ENCODE results near the gene XXYLT1.

The XXYLT1 gene

DNA sequence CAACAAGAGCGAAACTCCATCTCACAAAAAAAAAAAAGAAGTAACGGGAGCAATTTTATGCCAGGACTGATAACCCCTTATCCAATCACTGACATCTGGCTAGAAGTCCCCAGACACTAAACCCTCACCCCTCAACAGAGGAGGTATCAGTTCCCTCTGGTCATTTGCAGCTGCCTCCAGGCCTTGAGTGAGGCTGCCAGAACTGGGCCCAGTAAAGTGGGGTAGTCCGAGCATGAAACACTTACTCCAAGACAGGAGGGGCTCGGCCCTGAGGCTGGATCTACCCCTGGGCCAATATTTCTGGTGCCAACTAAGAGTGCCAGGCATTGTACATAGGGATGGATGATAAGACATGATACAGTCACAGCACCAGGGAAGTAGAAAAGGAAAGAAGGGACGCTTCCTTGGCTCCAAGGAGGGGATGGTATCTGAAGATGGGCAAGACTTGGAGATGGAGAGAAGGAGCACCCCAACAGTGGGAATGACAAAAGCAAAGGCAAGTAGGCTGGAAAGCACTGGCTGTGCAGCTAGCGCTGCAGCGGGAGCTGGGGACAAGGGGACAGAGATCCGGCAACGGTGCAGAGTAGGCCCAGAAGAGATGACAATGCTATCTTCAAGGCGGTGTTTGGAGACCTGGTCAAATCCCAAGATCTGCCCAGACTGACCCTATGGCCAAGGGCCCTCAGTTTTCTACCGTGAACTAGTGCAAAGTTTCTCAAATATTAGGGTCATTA, 2.2 kb downstream of the XXYLT1 start:
- in situ Hi-C loops (cut with MboI; ENCODE audit: low sequenced_read_pairs): loop anchor here (10.0 kb wide), 1 partner anchor 584 kb away; the partner anchor contains the start of gene FAM43A

GRCh38 chr3:195267096-195267495, 3.9 kb downstream of the XXYLT1 start:
- in situ Hi-C loops (cut with MboI; ENCODE audit: low sequenced_read_pairs): loop anchor here (10.0 kb wide), 1 partner anchor 582 kb away; the partner anchor contains the start of gene FAM43A

DNA sequence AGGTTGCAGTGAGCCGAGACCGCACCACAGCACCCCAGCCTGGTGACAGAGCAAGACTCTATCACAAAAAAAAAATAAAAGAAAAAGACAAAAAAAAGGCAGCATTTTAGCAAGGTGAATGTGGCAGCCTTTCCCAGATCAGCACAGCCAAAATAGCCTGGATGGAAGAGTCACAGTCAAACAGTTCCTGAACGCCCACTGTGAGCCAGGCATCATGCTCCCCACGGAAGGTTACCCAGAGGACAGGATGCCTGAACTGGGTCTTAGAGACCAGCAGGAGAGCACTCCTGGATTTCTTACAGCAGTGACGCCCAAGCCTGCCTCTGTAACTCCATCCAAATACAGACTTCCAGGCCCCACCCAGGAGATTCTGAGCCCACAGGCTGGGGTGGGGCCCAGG, 4.5 kb downstream of the XXYLT1 start:
- in situ Hi-C loops (cut with MboI; ENCODE audit: low sequenced_read_pairs): loop anchor here (10.0 kb wide), 1 partner anchor 582 kb away; the partner anchor contains the start of gene FAM43A

- in situ Hi-C loops (cut with MboI; ENCODE audit: low sequenced_read_pairs): loop anchor here (10.0 kb wide), 1 partner anchor 581 kb away; the partner anchor contains the start of gene FAM43A
These were observed 5.5 kb downstream of the XXYLT1 start for GRCh38 chr3:195265363-195265976.

- in situ Hi-C loops (cut with MboI; ENCODE audit: low sequenced_read_pairs): loop anchor here (10.0 kb wide), 1 partner anchor 579 kb away; the partner anchor contains the start of gene FAM43A
These were observed 6.9 kb downstream of the XXYLT1 start for GRCh38 chr3:195263925-195264600.

- in situ Hi-C loops (cut with MboI; ENCODE audit: low sequenced_read_pairs): loop anchor here (10.0 kb wide), 1 partner anchor 579 kb away; the partner anchor contains the start of gene FAM43A
These were observed 7.6 kb downstream of the XXYLT1 start for GRCh38 chr3:195263193-195263924.

DNA sequence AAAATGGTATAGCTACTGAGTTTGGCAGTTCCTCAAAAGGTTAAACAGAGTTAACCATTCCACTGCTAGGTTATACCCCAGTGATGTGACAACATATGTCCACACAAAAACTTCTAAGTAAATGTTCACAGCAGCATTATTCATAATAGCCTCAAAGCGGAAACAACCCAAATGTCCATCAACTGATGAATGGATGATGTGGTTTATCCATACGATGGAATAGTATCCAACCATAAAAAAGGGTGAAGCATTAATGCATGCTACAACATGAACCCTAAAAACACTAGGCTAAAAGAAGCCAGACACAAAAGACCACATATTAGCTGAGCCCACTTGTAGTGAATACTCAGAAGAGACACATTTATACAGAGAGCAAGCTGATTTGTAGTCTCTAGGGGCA, 9.0 kb downstream of the XXYLT1 start:
- in situ Hi-C loops (cut with MboI; ENCODE audit: low sequenced_read_pairs): loop anchor here (10.0 kb wide), 1 partner anchor 577 kb away; the partner anchor contains the start of gene FAM43A

- in situ Hi-C loops (cut with MboI; ENCODE audit: low sequenced_read_pairs): loop anchor here (10.0 kb wide), 1 partner anchor 576 kb away; the partner anchor contains the start of gene FAM43A
These were observed 10.6 kb downstream of the XXYLT1 start for GRCh38 chr3:195260280-195260905.

- in situ Hi-C loops (cut with MboI; ENCODE audit: low sequenced_read_pairs): loop anchor here (10.0 kb wide), 1 partner anchor 575 kb away; the partner anchor contains the start of gene FAM43A
These were observed 11.3 kb downstream of the XXYLT1 start for GRCh38 chr3:195259475-195260279.

- in situ Hi-C loops (cut with MboI; ENCODE audit: low sequenced_read_pairs): no loop called here
These were observed 11.8 kb downstream of the XXYLT1 start for GRCh38 chr3:195259154-195259474.

DNA sequence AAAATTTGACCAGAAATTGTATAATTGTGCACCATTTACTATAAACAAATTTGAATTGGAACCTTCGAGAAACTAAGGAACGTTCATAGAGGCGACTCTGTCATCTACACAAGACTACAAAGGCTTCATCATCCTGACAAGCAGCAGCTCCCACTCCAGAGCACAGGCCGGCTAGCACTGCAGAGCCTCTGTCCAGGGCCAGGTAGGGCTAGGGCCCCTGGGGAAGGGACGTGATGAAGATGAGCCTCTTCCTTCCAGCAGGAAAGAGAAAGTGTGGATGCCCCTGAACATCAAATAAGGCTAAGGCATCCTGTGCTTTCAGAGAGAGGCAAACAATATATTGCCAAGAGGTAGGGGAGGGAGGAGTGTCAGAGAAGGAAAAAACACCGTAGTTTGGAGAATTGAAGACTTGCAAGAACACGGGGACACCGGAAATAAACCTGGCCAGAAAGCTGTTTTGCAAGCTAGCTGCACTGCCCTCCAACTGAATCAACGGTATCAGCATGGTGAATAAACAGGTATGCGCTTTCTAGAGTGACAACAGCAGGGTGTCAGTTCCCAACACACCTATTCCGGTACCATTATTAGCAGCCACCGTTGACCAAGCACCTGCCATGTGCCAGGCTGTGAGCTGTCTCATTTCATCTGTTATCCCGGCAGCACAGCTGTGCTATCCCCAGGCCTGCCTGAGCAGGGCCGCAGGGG, 12.4 kb downstream of the XXYLT1 start:
- in situ Hi-C loops (cut with MboI; ENCODE audit: low sequenced_read_pairs): no loop called here

DNA sequence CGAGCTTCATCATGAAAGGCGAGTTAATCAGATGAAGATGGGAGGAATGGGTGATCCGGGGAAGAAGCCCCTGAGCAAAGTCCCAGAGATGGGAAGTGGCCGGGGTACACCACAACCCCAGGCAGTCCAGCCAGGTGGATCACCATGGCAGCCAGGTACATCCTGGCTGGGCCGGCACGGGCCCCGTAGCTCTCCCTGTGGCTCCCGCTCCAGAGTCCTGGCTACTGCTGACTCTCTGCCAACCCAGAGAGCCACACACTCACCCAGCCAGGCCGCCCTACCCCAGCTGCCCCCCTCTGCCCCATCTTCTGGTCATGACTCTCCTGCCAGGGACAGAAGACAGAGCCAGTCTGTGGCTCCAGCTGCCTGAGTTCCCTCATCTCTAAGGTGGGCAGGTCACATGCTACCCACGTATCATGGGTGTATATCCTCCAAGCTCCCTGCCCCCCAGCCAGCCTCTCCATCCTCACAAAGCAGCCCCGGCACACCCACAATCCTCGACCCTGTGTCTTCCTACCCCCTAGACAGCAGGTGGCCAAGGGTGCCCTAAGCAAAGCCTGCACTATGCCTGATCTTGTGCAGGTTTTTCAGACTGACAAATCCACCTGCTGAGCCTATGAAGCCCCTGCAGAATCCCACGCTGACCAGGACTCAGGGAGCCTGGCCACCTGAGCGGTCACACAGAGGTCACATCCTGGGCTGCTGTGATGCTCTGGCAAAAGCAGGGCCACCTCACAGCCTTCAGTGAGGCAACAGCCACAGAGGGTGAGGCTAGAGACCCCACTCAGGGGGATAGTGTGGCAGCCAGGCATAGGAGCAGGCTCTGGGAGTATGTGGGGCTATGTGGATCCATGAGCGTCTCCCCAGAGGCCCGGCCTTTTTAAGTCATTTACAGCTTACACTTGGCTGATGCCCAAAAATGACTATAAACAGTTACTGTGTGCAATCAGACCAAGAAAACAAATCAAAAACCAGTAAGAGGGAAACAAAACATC, 13.2 kb downstream of the XXYLT1 start:
- in situ Hi-C loops (cut with MboI; ENCODE audit: low sequenced_read_pairs): no loop called here

GRCh38 chr3:195256639-195257453, 14.1 kb downstream of the XXYLT1 start:
- in situ Hi-C loops (cut with MboI; ENCODE audit: low sequenced_read_pairs): no loop called here

GRCh38 chr3:195255571-195256501, 15.1 kb downstream of the XXYLT1 start:
- in situ Hi-C loops (cut with MboI; ENCODE audit: low sequenced_read_pairs): no loop called here

- in situ Hi-C loops (cut with MboI; ENCODE audit: low sequenced_read_pairs): no loop called here
These were observed 15.8 kb downstream of the XXYLT1 start for GRCh38 chr3:195255176-195255500.

Measured in HL-60/S4 treated with phorbol 12-myristate 13-acetate at 8.2 ng/mL for 4 days and 3 days (cell line).